Panc1 (cell line): ENCODE data around the gene CTDSP1. TPM values are rescaled to one million over a fixed set of nuclear protein-coding genes. Genes with fewer than 3 reads are reported as not detected.

Source experiments
- ATAC-seq: fragments of 200-7000 bp; cut with Tn5 transposase; 2 replicates; pipeline ENCODE4 v1.9.1; 2020; ENCODE audit warnings: mild to moderate bottlenecking, moderate library complexity
- BruUV-seq: library from RNA; stranded (reverse); fragments of 400-500 nt; replicated peaks from 2 replicates; lab custom pipeline; 2021; lab: Mats Ljungman, UMichigan
- CTCF ChIA-PET: fragments of 300-600 bp; sonication (Branson Sonifier 250); formaldehyde crosslinking; loops from one replicate; lab custom pipeline; 2022; ENCODE audit warnings: antibody characterized with exemption; lab: Charles Lee
- POLR2A ChIA-PET: fragments of 300-600 bp; sonication (Branson Sonifier 250); formaldehyde crosslinking; loops from one replicate; lab custom pipeline; 2022; ENCODE audit warnings: antibody characterized with exemption; lab: Charles Lee
- DNase-seq: peaks from one replicate; pipeline ENCODE4 v3.0.0-alpha.2; 2010; ENCODE audit warnings: low read depth, low spot score
- H3K27ac ChIP-seq: 2 replicates; pipeline ENCODE4 v1.5.1; 2011; ENCODE audit warnings: mild to moderate bottlenecking, low read length, inconsistent platforms
- H3K27me3 ChIP-seq: fragments of 200-500 bp; sonication (Bioruptor generic); 2 replicates; pipeline ENCODE4 v1.6.0; 2014; ENCODE audit warnings: low read length, inconsistent platforms; ENCODE audit not compliant: control insufficient read depth, insufficient read depth
- H3K36me3 ChIP-seq: fragments of 200-500 bp; sonication (Bioruptor generic); 2 replicates; pipeline ENCODE4 v1.5.1; 2014; ENCODE audit warnings: inconsistent platforms, mild to moderate bottlenecking, low read length, moderate library complexity; ENCODE audit not compliant: control insufficient read depth, insufficient read depth
- H3K4me1 ChIP-seq: 2 replicates; pipeline ENCODE4 v1.5.1; 2011; ENCODE audit warnings: inconsistent platforms, mild to moderate bottlenecking, low read length, moderate library complexity; ENCODE audit not compliant: control insufficient read depth, insufficient read depth
- H3K4me3 ChIP-seq, 2 experiments: 2 replicates each; pipeline ENCODE4 v1.5.1; 2011 to 2012; ENCODE audit warnings: low read depth in 2 of 2, low read length in 2 of 2, mild to moderate bottlenecking in 2 of 2, inconsistent platforms in 1 of 2, moderate library complexity in 1 of 2
- H3K9me3 ChIP-seq: fragments of 200-500 bp; sonication (Bioruptor generic); 2 replicates; pipeline ENCODE4 v1.5.1; 2014; ENCODE audit warnings: low read depth, mild to moderate bottlenecking, inconsistent platforms, low read length, moderate library complexity; ENCODE audit not compliant: control insufficient read depth, insufficient read depth
- CTCF ChIP-seq: fragments of 450-650 bp; IDR thresholded peaks from 2 replicates; pipeline ENCODE4 v1.5.1; 2017; ENCODE audit warnings: mild to moderate bottlenecking
- POLR2AphosphoS5 ChIP-seq: IDR thresholded peaks from 2 replicates; pipeline ENCODE4 v1.6.1; 2012; ENCODE audit warnings: mild to moderate bottlenecking, low read depth, low read length, moderate library complexity
- REST ChIP-seq, 2 experiments: IDR thresholded peaks; 2 replicates each; pipeline ENCODE4 v1.6.1; 2011 to 2012; ENCODE audit warnings: low read depth in 2 of 2, control low read depth in 1 of 2, low read length in 1 of 2, mild to moderate bottlenecking in 1 of 2, moderate library complexity in 1 of 2; ENCODE audit not compliant: insufficient read depth in 1 of 2
- SIN3A ChIP-seq: IDR thresholded peaks from 2 replicates; pipeline ENCODE4 v1.6.1; 2012; ENCODE audit warnings: low read depth, mild to moderate bottlenecking, low read length, moderate library complexity, borderline replicate concordance; ENCODE audit not compliant: insufficient read depth
- TCF7L2 ChIP-seq: IDR thresholded peaks from 2 replicates; pipeline ENCODE4 v1.6.1; 2011; ENCODE audit warnings: mild to moderate bottlenecking, low read depth, low read length, inconsistent platforms
- in situ Hi-C: cut with HindIII; loops from 2 replicates; pipeline ENCODE4 v1.10.0; 2016; ENCODE audit warnings: low sequenced_read_pairs, low pct_unique_long_range_greater_than_20kb
- intact Hi-C: fragments of 100-400 bp; cut with micrococcal nuclease; formaldehyde crosslinking; loops from one replicate; pipeline ENCODE4 v1.10.0; 2022; ENCODE audit not compliant: unreplicated experiment
- total RNA-seq: library from RNA; stranded (reverse); gene quantifications from one replicate; pipeline ENCODE4 v1.2.1, GENCODE V29; 2021; ENCODE audit not compliant: unreplicated experiment

The CTDSP1 gene
- total RNA-seq, 1 experiment from 2014 or later: 128 TPM

- intact Hi-C loops: loop anchor here (5.0 kb wide), 1 partner anchor 57 kb away; no protein-coding TSS in a partner anchor
- H3K4me1 ChIP-seq: peaks cover 55% of the 10 kb centered on the region
- H3K9me3 ChIP-seq: no peaks in the 10 kb centered on the region
- peak overlapping the region; percentile 94 for H3K27ac ChIP-seq
- no TSS peak for BruUV-seq
- POLR2A ChIA-PET: no interaction called here
- TF ChIP-seq TCF7L2 (no peak), POLR2AphosphoS5 (no peak), CTCF (no peak), SIN3A (no peak), REST (IDR thresholded peaks at IDR 0.05; ENCODE audit: insufficient read depth in 1 of 2, low read depth in 2 of 2, low read length in 1 of 2) (no peak)
- peak; percentile 46 for ATAC-seq
- CTCF ChIA-PET: interaction anchor here (0.7 kb wide), 1 partner anchor 41 kb away, joined by 11 read pairs; no protein-coding TSS in a partner anchor
- no peaks in the 10 kb centered on the region for H3K27me3 ChIP-seq
- DNase-seq: no peak
- peak overlapping the region; percentile 24 to 52 for H3K4me3 ChIP-seq
- H3K36me3 ChIP-seq: no peaks in the 10 kb centered on the region; the same call in 1 of the 2 replicates
- in situ Hi-C loops: no loop called here
Measured at GRCh38 chr2:218405746-218406208, 6.1 kb downstream of the CTDSP1 start.

- in situ Hi-C loops: no loop called here
- peak overlapping the region; percentile 95 for H3K27ac ChIP-seq
- 0 out of 2 replicates have a peak, but pooled peaks have one; percentile 57 for TF ChIP-seq SIN3A
- peak; percentile 93 for TF ChIP-seq CTCF
- TF ChIP-seq POLR2AphosphoS5: peak; percentile 92
- TF ChIP-seq REST (IDR thresholded peaks at IDR 0.05; ENCODE audit: insufficient read depth in 1 of 2, low read depth in 2 of 2, low read length in 1 of 2): 0 out of 4 replicates have a peak, but pooled peaks of 1 of the 2 experiments have one; percentile 37
- TF ChIP-seq TCF7L2: no peak
- POLR2A ChIA-PET: no interaction called here
- H3K27me3 ChIP-seq: no peaks in the 10 kb centered on the region
- H3K36me3 ChIP-seq: no peaks in the 10 kb centered on the region; the same call in 1 of the 2 replicates
- intact Hi-C loops: loop anchor here (5.0 kb wide), 1 partner anchor 56 kb away; no protein-coding TSS in a partner anchor
- no peaks in the 10 kb centered on the region for H3K9me3 ChIP-seq
- peaks cover 51% of the 10 kb centered on the region for H3K4me1 ChIP-seq
- DNase-seq: no peak
- CTCF ChIA-PET: interaction anchor here (0.7 kb wide), 1 partner anchor 41 kb away, joined by 11 read pairs; no protein-coding TSS in a partner anchor
- peak overlapping the region; percentile 36 to 61 for H3K4me3 ChIP-seq
- peak; percentile 89 for ATAC-seq
- no TSS peak for BruUV-seq
Measured at GRCh38 chr2:218406209-218406948, 6.7 kb downstream of the CTDSP1 start.
